ENCODE data around the gene PKD2L1. TPM values are rescaled to one million over a fixed set of nuclear protein-coding genes. Genes with fewer than 3 reads are reported as not detected.
"Not testable (repeated sequence)": the region's sequence is repeated elsewhere in the genome, so short reads cannot be mapped to it uniquely, and the experiment has no call there.

PKD2L1 gene
- total RNA-seq (2014; rRNA removed; shearing (Covaris generic)) = not detected in 2 replicates

GRCh38 chr10:100330079-100330478, at the start of gene PKD2L1:
TSS of gene PKD2L1 (minus strand) at chr10:100330228. CDS start at chr10:100330103, 125 bp downstream.
- DNase-seq (ENCODE audit: low read depth) = no peak

- no peak for DNase-seq (ENCODE audit: low read depth)
These were observed 47.8 kb upstream of the PKD2L1 start for GRCh38 chr10:100377830-100378229.

DNA sequence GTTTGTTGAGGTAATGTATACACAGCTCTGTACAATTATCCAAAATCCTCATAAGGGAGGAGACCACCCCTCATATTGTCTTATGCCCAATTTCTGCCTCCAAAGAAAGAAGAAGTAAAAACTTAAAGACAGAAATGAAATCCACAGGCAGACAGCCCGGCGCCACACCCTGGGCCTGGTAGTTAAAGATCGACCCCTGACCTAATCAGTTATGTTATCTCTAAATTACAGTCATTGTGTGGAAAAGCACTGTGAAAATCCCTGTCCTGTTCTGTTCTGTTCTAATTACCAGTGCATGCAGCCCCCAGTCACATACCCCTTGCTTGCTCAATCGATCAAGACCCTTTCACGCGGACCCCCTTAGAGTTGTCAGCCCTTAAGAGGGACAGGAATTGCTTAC, 46.6 kb upstream of the PKD2L1 start:
- not testable (repeated sequence) for DNase-seq (ENCODE audit: low read depth)

DNA sequence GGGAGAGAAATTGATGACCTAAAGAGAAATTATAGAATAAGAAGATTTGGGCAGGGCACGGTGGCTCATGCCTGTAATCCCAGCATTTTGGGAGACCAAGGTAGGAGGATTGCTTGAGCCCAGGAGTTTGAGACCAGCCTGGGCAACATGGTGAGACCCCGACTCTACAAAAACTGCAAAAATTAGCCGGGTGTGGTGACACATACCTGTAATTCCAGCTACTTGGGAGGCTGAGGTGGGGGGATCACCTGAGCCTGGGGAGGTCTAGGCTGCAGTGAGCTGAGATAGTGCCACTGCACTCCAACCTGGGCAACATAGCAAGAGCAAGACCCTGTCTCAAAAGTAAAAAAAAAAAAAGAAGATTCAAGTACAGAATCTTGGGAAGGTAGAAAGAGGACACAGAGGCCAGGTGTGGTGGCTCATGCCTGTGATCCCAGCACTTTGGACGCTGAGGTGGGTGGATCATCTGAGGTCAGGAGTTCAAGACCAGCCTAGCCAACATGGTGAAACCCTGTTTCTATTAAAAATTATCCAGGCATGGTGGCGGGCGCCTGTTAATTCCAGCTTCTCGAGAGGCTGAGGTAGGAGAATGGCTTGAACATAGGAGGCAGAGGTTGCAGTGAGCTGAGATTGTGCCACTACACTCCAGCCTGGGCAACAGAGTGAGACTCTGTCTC, 44.8 kb upstream of the PKD2L1 start:
- not testable (repeated sequence) for DNase-seq (ENCODE audit: low read depth)

GRCh38 chr10:100374200-100374655, 44.2 kb upstream of the PKD2L1 start:
- DNase-seq (ENCODE audit: low read depth) = no peak

DNA sequence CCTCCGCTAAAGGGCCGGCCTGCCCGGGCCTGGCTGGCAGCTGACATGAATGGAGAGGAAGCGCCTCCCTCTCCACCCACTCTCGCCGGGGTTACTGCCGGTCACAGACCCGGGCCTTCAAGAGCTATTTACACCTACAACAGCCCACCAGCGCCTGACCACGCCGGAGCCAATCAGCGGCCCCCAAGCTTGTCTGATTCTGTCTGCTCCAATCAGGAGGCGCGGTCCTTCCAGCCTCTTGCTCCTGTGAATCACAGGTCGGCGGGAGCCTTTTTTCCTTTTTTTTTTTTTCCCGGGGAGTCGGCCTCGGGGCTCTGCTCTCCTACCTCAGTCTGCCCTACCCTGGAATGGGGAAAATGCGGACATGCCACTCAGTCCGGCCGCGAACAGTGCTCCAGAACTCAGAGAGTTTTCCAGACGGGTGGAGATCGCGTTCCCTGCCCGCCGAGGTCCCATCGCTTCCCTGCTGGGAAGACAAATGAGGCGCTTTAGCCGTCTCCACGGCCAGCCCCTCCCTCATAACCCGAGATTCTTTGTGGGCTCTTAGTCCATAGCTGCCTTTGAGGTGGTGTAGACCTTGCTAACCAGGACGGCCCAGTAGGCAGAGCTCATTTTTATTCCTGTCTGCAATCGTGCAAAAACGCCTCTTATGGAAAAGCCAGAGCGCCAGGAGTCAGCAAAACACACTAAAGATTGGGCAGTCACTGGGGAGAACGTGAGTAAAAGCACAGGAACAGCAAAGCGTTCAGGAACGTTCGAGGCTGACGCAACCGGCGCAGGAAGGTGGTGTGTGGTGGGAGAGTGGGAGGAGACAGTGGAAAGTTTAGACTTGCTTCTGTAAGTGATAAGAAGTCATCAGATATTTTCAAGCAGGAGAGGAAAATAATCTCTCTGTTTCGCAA, 43.5 kb upstream of the PKD2L1 start:
- DNase-seq (ENCODE audit: low read depth) = peak; percentile 99

DNA sequence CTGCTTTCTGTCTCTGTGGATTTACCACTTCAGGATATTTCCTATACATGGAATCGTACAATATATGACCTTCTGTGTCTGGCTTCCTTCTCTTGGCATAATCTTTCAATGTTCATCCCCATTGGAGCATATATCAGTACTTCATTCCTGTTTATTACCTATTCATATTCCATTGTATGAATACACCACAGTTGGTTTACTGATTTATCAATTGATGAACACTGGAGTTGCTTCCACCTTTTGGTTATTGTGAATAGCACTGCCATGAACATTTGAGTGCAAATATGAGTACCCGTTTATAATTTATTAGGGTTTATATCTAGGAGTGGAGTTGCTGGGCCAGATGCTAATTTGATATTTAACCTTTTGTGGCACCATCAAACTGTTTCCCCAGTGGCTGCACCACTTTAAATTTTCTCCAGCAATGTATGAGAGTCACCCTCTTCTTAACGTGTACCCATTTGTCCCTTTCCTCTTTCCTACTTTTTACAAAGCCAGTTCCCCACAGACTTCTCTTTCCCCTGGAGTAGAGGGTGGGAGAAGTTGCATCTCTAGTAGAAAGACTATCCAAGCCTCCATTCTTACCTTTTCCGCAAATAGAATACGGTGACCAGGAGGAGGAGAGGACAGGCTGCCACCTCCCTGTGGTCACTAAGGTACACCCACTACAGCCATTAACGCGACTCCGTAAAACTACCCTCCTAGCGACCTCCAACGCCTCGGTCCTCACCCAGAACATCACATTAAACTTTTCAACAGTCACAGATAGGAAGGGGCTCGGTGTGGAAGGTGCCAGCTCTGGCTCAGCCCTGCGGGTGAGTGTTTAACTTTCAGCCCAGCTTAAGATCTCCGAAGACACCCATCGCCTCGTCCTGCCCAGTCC, 42.6 kb upstream of the PKD2L1 start:
- DNase-seq (ENCODE audit: low read depth) = no peak

- no peak for DNase-seq (ENCODE audit: low read depth)
These were observed 41.5 kb upstream of the PKD2L1 start for GRCh38 chr10:100371482-100372027.

DNA sequence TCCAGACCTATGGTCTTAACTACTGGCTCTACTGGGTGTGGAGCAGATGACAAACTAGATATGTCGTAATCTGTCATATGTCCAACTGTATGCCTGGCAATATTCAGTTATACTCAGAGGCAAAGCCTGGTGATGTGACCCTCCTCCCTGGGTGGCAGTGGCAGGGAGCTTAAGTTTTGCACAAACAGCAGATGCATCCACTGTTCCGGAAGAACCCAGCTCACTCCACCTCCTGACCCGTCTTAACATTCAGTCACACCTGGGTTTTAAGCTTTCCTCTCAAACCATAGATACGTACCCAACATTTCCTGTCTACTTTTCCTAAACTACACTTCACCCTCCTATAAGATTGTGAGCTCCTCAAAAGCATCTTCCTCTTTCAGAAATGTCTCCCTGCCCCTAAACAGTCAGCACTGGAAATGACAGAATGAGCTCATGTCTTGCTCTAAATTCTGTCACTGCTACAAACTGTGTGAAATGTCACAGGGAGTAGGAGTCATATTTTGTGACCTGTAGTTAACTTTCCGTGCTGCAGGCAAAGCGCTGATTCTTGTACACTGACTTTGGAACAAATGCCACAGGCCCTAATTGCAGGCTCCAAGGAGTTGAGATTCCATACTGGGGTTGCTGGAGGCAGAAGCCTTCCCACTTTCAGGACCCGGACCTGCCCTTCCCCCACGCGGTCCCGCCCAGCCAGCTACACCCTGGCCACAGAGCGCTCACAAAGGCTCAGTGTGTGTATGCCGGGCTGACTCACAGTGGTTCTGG, 40.9 kb upstream of the PKD2L1 start:
- DNase-seq (ENCODE audit: low read depth) = peak; percentile 94

GRCh38 chr10:100368721-100369120, 38.7 kb upstream of the PKD2L1 start:
- no peak for DNase-seq (ENCODE audit: low read depth)

GRCh38 chr10:100364735-100365391, 34.8 kb upstream of the PKD2L1 start:
- DNase-seq (ENCODE audit: low read depth) = peak; percentile 98

DNA sequence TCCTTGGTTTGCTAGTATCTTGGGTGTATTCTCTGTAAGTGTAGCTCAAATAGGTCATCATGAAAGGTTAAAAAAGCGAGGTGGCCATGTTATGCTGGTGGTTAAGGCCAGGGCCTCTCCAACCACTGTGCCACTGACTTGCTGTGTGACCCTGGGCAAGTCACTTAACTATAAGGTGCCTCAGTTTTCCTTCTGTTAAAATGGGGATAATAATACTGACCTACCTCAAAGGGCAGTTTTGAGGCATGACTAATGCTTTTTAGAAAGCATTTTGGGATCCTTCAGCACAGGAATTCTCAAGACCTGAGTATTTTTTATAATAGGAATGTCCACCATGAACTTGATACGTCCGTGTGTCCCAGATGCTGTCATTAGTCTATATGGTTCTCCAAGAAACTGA, 34.1 kb upstream of the PKD2L1 start:
- DNase-seq (ENCODE audit: low read depth) = no peak

DNA sequence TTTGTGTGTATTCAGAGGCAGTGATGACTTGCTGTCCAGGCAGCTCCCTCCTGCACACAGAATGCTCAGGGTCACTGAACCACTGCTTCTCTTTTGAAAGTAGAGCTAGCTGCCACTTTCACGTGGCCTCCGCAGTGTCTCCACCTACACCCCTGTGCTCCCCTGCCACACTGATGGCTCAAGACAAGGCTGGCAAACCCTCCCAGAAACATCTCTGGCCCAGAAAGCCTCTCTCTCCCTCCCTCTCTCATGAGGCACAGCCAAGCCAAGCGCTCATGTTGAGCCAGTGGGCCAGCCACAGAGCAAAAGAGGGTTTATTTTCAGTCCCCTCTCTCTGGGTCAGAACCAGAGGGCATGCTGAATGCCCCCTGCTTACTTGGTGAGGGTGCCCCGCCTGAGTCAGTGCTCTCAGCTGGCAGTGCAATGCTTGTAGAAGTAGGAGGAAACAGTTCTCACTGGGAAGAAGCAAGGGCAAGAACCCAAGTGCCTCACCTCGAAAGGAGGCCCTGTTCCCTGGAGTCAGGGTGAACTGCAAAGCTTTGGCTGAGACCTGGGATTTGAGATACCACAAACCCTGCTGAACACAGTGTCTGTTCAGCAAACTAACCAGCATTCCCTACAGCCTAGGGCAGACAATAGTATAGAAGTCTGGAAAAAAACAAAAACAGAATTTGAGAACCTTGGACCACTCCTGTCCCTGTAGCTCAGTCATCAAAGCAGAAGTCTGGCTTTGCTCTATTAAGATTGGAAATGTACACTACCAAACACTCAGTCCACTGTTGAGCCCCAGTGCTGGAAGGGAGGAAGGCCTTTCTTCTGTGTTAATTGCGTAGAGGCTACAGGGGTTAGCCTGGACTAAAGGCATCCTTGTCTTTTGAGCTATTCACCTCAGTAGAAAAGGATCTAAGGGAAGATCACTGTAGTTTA, 32.8 kb upstream of the PKD2L1 start:
- DNase-seq (ENCODE audit: low read depth) = no peak

GRCh38 chr10:100360234-100360633, 30.2 kb upstream of the PKD2L1 start:
- DNase-seq (ENCODE audit: low read depth) = no peak

GRCh38 chr10:100359529-100360150, 29.6 kb upstream of the PKD2L1 start:
- no peak for DNase-seq (ENCODE audit: low read depth)

DNA sequence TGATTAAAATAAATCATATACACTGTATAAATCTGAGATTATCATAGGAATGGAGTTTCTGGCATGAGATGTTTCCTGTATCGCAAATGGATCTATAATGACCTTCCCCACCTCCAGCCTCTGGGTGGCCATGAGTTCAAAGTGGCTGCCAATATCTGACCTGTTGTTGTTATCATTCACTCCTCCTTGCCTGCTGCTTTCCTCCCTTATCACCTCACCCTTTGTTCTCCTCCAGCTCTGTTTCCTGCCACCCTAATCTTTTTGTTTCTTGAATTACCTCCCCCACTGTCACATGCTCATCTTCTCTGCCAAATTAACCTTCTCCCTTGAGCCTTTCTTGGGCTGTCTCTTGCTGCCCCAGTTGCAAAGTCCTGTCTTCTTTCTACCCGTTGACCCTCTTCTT, 29.0 kb upstream of the PKD2L1 start:
- no peak for DNase-seq (ENCODE audit: low read depth)

GRCh38 chr10:100357059-100357858, 27.2 kb upstream of the PKD2L1 start:
- no peak for DNase-seq (ENCODE audit: low read depth)
